Lower lobe of right lung (tissue), 2 donors: Measurements from ENCODE around the gene EDNRA. TPM values are rescaled to one million over a fixed set of nuclear protein-coding genes. Genes with fewer than 3 reads are reported as not detected.

Source experiments
- ATAC-seq, 2 donors: fragments of 200-7000 bp; cut with Tn5 transposase; one replicate each; pipeline ENCODE4 v1.9.1; 2020 to 2022; ENCODE audit warnings: mild to moderate bottlenecking in 2 of 2, moderate library complexity in 2 of 2
- DNase-seq: peaks from one replicate; pipeline ENCODE4 v3.0.0-alpha.2; 2020
- H3K27ac ChIP-seq: fragments of 200-600 bp; one replicate; pipeline ENCODE4 v1.8.0; 2022
- H3K27me3 ChIP-seq: fragments of 200-600 bp; one replicate; pipeline ENCODE4 v1.8.0; 2022; ENCODE audit warnings: low read depth
- H3K36me3 ChIP-seq: fragments of 200-600 bp; one replicate; pipeline ENCODE4 v1.8.0; 2022; ENCODE audit warnings: mild to moderate bottlenecking
- H3K4me1 ChIP-seq: fragments of 200-600 bp; one replicate; pipeline ENCODE4 v1.8.0; 2022
- H3K4me3 ChIP-seq: fragments of 200-600 bp; one replicate; pipeline ENCODE4 v1.8.0; 2022; ENCODE audit warnings: mild to moderate bottlenecking
- H3K9me3 ChIP-seq: fragments of 200-600 bp; one replicate; pipeline ENCODE4 v1.8.0; 2022
- intact Hi-C: fragments of 100-400 bp; cut with DNase I; formaldehyde crosslinking; loops from one replicate; pipeline ENCODE4 v1.11.0; 2022
- total RNA-seq: library from RNA; stranded (reverse); fragmentation: NEBNext Ultra II Directional; extraction: Animal tissue kit (Norgen Biotek cat#: 25700); gene quantifications from one replicate; pipeline ENCODE4 v1.2.1, GENCODE V29; 2021
- TF ChIP-seq, protein P1 (sequence below): fragments of 200-600 bp; IDR thresholded peaks from one replicate; pipeline ENCODE4 v1.8.0; 2022; ENCODE audit warnings: antibody characterized with exemption, mild to moderate bottlenecking
- donor health status: DM: no; HTN: yes; CAD: no; lungs with severe emphysema.

The EDNRA gene
- total RNA-seq, 1 donor from 2014 or later, result 25.7 TPM

DNA sequence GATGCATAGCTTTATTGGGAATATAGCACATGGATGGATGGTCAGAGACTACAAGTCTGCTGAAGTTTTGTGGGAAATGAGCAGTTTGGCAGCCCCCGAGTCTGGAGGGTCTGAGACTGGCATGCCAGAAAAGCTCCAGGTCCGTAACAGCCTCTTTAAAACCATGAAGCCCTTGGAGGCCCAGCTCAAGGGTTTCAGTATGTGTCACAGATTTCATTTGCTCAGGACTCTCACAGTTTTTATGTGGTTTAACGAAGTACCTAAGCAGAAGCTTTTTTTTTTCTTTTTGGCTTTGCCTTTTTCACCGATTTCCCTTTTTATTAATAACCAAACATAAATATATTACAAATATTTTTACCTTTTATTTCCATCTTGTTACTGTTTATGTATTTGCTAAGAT lies 105.7 kb downstream of the EDNRA start:
- Histone ChIP-seq H3K4me1 (peaks cover 14% of the 10 kb centered on the region), H3K4me3 (no peak overlapping the region), H3K27me3 (no peaks in the 10 kb centered on the region), H3K9me3 (no peaks in the 10 kb centered on the region), H3K36me3 (no peaks in the 10 kb centered on the region), H3K27ac (no peak overlapping the region)
- intact Hi-C loops, result no loop called here
- DNase-seq, result no peak
- TF ChIP-seq, protein P1, sequence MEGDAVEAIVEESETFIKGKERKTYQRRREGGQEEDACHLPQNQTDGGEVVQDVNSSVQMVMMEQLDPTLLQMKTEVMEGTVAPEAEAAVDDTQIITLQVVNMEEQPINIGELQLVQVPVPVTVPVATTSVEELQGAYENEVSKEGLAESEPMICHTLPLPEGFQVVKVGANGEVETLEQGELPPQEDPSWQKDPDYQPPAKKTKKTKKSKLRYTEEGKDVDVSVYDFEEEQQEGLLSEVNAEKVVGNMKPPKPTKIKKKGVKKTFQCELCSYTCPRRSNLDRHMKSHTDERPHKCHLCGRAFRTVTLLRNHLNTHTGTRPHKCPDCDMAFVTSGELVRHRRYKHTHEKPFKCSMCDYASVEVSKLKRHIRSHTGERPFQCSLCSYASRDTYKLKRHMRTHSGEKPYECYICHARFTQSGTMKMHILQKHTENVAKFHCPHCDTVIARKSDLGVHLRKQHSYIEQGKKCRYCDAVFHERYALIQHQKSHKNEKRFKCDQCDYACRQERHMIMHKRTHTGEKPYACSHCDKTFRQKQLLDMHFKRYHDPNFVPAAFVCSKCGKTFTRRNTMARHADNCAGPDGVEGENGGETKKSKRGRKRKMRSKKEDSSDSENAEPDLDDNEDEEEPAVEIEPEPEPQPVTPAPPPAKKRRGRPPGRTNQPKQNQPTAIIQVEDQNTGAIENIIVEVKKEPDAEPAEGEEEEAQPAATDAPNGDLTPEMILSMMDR, result no peak
- ATAC-seq, result no peak

DNA sequence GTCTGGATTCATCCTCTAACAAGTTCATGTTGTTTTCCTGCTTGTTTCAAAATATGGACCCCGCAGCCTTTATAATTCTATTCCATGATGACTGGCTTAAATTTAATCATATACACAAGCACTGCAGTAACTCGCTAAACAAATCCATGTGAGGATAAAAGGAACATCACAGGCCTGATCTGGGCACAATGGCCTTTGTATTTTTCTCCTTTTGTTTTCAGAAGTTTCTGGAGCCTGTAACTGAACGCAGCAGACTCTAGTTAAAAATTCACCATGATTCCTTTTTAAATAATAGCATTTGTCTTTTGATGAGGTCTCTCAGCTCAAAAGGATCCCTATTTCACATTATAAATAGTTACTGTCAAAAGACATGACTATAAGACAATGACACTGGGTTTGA lies 106.1 kb downstream of the EDNRA start:
- H3K36me3 ChIP-seq, result no peaks in the 10 kb centered on the region
- intact Hi-C loops, result no loop called here
- no peak overlapping the region for H3K4me3 ChIP-seq
- TF ChIP-seq, protein P1, result no peak
- no peak overlapping the region for H3K27ac ChIP-seq
- peaks cover 14% of the 10 kb centered on the region for H3K4me1 ChIP-seq
- DNase-seq (no peak), ATAC-seq (no peak)
- no peaks in the 10 kb centered on the region for H3K9me3 ChIP-seq
- H3K27me3 ChIP-seq, result no peaks in the 10 kb centered on the region

DNA sequence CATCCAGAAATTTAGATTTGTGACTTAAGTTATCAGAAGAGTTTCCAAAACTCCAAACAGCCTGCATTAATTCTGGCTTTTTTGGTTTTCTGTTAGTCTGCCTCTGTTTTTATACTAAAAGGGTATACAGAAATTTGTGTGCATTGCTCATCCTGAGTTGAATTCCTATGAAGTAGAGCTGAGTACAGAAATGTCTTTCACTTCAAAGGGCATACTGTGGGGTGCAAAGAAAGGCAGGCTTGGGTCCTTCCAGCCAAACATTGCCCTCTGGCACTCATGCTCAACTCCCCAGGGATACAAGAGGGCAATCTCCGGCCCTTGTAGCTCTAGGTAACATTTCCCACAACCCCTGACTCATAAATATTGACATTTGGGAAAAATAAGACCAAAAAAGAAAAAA lies 108.7 kb downstream of the EDNRA start:
- no peak for ATAC-seq
- DNase-seq, result no peak
- intact Hi-C loops, result no loop called here
- H3K27ac ChIP-seq, result no peak overlapping the region
- H3K4me3 ChIP-seq, result no peak overlapping the region
- TF ChIP-seq, protein P1, result no peak
- no peaks in the 10 kb centered on the region for H3K9me3 ChIP-seq
- H3K27me3 ChIP-seq, result no peaks in the 10 kb centered on the region
- H3K4me1 ChIP-seq, result peaks cover 14% of the 10 kb centered on the region
- H3K36me3 ChIP-seq, result no peaks in the 10 kb centered on the region

DNA sequence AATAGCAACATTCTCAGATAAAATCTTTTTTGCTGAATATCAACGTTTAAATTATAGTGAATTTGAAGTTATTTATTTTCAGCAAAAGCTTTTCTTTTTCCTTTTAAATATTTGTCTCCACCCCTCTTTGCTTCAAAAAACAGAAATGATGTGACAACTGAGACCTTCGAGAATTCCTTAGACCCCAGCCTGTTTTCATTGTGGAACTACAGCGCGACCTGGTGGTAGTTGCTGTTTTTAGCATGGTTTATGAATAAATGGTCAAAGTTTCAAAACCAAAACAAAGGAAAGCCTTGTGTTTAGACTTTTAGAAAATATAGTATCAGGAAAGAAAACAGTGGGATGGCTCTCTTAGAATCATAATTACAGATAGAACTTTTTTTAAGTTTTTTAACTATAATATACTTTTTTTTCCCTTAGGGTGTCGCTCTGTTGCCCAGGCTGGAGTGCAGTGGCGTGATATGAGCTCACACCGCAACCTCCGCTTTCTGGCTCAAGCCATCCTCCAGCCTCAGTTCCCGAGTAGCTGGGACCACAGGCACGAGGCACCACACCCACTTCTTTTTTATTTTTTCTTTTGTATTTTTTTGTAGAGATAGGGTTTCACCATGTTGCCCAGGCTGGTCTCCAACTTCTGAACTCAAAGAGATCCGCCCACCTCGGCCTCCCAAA lies 109.5 kb downstream of the EDNRA start:
- intact Hi-C loops, result no loop called here
- H3K4me1 ChIP-seq, result peaks cover 14% of the 10 kb centered on the region
- H3K36me3 ChIP-seq, result no peaks in the 10 kb centered on the region
- H3K27ac ChIP-seq, result no peak overlapping the region
- H3K27me3 ChIP-seq, result no peaks in the 10 kb centered on the region
- no peak overlapping the region for H3K4me3 ChIP-seq
- TF ChIP-seq, protein P1, result peak; percentile 62
- no peak for DNase-seq
- no peaks in the 10 kb centered on the region for H3K9me3 ChIP-seq
- ATAC-seq, result peak in 1 of 2 donors; percentile 70

DNA sequence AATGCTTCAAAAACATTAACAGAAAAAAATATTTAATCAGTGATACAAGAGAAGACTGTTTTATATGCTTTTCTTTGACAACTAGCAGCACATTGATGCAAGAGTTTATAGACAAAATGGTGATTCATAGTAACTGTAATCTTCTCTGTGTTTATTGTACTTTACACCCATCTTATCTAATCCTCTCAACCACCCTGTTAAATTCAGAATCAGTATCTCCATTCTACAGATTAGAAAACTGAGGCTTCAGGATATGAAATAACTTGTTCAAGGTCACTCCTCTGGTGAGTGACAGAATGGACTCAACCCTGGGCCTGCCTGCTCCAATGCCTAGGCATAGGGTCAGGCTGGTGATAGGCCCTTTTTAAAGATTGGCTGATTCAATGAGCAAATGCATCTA lies 110.2 kb downstream of the EDNRA start:
- TF ChIP-seq, protein P1, result no peak
- H3K36me3 ChIP-seq, result no peaks in the 10 kb centered on the region
- DNase-seq, result no peak
- H3K27ac ChIP-seq, result no peak overlapping the region
- H3K4me3 ChIP-seq, result no peak overlapping the region
- intact Hi-C loops, result no loop called here
- H3K4me1 ChIP-seq, result peaks cover 14% of the 10 kb centered on the region
- H3K27me3 ChIP-seq, result no peaks in the 10 kb centered on the region
- no peak for ATAC-seq
- H3K9me3 ChIP-seq, result no peaks in the 10 kb centered on the region
